AG04449 (cell line): ENCODE results near the gene SDF4.
"Not testable (repeated sequence)": the region's sequence is repeated elsewhere in the genome, so short reads cannot be mapped to it uniquely, and the experiment has no call there.

Source experiments
- CTCF ChIA-PET: fragments of 350-600 bp; formaldehyde crosslinking; extraction: SDS; loops from one replicate; lab custom pipeline; 2021; ENCODE audit warnings: antibody characterized with exemption; lab: Yijun Ruan, JAX
- POLR2A ChIA-PET: fragments of 400-600, 350-600 bp; formaldehyde crosslinking; extraction: SDS; loops from one replicate; lab custom pipeline; 2020; ENCODE audit warnings: antibody characterized with exemption, inconsistent platforms; lab: Yijun Ruan, JAX
- DNase-seq: peaks from one replicate; pipeline ENCODE4 v3.0.0-alpha.2; 2010; ENCODE audit warnings: low read depth, low spot score
- H3K4me3 ChIP-seq: 2 replicates; pipeline ENCODE4 v1.5.1; 2011; ENCODE audit warnings: low read depth, mild to moderate bottlenecking, control low read depth, low read length
- TF ChIP-seq, protein P1 (sequence below): IDR thresholded peaks from one replicate; pipeline ENCODE4 v1.5.1; 2011; ENCODE audit warnings: mild to moderate bottlenecking, moderate library complexity, low read length, control low read depth, inconsistent platforms; ENCODE audit not compliant: insufficient read depth; ENCODE audit errors: missing control alignments

Gene SDF4

GRCh38 chr1:1197551-1198422 lies 34.0 kb downstream of the SDF4 start:
- H3K4me3 ChIP-seq = no peak overlapping the region
- TF ChIP-seq, protein P1, sequence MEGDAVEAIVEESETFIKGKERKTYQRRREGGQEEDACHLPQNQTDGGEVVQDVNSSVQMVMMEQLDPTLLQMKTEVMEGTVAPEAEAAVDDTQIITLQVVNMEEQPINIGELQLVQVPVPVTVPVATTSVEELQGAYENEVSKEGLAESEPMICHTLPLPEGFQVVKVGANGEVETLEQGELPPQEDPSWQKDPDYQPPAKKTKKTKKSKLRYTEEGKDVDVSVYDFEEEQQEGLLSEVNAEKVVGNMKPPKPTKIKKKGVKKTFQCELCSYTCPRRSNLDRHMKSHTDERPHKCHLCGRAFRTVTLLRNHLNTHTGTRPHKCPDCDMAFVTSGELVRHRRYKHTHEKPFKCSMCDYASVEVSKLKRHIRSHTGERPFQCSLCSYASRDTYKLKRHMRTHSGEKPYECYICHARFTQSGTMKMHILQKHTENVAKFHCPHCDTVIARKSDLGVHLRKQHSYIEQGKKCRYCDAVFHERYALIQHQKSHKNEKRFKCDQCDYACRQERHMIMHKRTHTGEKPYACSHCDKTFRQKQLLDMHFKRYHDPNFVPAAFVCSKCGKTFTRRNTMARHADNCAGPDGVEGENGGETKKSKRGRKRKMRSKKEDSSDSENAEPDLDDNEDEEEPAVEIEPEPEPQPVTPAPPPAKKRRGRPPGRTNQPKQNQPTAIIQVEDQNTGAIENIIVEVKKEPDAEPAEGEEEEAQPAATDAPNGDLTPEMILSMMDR = no peak
- POLR2A ChIA-PET = no interaction called here
- no peak for DNase-seq
- CTCF ChIA-PET = no interaction called here

DNA sequence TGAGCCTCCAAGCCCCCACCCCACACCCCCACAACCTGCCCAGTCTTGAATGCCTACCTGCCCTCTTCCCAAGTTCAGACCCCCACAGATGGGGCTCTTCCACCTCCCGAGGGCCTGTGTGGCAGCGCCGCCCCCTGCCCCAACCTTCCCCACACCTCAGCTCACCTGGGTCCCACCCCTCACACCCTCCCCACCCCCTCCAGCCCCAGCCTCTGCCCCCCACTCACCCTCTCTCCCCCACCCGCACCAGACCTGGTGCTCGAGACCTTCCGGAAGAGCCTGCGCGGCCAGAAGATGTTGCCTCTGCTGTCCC lies 34.7 kb downstream of the SDF4 start:
- no peak overlapping the region for H3K4me3 ChIP-seq
- DNase-seq = no peak
- TF ChIP-seq, protein P1 = no peak
- CTCF ChIA-PET = no interaction called here
- POLR2A ChIA-PET = no interaction called here

DNA sequence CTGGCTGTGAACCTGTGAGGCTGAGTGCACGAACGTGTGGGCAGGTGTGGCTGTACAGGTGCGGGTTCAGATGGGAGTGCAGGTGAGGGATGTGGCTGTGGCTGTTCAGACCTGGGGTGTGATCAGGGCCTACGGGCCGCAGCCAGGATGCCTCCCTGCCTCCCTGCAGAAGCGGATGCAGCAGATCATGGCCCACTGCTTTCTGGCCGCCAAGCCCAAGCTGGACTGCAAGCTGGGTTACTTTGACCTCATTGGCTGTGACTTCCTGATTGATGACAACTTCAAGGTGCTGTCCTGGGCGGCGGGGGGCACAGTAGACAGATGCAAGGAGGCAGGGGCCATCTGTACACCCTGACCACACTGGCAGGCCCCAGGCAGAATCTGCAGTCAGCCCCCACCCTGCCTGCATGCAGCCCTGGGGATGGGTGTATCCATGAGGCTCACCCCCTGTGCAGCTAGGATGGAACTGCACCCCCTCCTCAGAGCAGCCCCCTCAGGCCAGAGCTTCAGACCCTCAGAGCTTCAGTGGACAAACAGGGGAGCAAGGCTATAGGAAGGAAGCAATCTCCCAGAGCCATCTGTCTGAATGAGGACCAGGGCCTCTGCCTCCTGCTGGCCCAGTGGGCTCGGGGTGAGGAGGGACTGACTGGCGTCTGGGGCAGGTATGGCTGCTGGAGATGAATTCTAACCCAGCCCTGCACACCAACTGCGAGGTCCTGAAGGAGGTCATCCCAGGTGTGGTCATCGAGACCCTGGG lies 35.2 kb downstream of the SDF4 start:
- no peak overlapping the region for H3K4me3 ChIP-seq
- ChIA-PET CTCF (interaction anchor here (0.6 kb wide), 1 partner anchor 9 kb away, joined by 3 read pairs; no protein-coding TSS in a partner anchor), POLR2A (no interaction called here)
- no peak for DNase-seq
- TF ChIP-seq, protein P1 = no peak

GRCh38 chr1:1195726-1196125 lies 36.1 kb downstream of the SDF4 start:
- CTCF ChIA-PET = interaction anchor here (0.6 kb wide), 1 partner anchor 8 kb away, joined by 3 read pairs; no protein-coding TSS in a partner anchor
- POLR2A ChIA-PET, H3K4me3 ChIP-seq, DNase-seq: not testable (repeated sequence)

GRCh38 chr1:1194723-1195122 lies 37.1 kb downstream of the SDF4 start:
- ChIA-PET POLR2A (no interaction called here), CTCF (interaction anchor here (0.6 kb wide), 1 partner anchor 17 kb away, joined by 3 read pairs; no protein-coding TSS in a partner anchor)
- no peak overlapping the region for H3K4me3 ChIP-seq
- no peak for DNase-seq
- TF ChIP-seq, protein P1 = no peak

DNA sequence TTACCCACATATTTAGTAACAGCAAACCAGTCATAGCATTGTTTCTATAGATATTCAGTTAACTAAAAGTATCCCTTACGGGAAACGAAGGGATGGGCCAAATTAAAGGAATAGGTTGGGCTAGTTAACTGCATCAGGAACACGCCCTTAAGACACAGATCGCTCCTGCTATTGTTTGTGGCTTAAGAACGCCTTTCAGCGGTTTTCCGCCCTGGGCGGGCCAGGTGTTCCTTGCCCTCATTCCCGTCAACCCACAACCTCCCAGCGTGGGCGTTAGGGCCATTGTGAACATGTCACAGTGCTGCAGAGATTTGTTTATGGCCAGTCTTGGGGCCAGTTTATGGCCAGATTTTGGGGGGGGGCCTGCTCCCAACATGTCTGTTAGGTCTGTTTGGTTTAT lies 40.1 kb downstream of the SDF4 start:
- ChIA-PET CTCF (no interaction called here), POLR2A (no interaction called here)
- TF ChIP-seq, protein P1 = no peak
- no peak overlapping the region for H3K4me3 ChIP-seq
- no peak for DNase-seq
